ENCODE data around the gene ZBED4.

DNA sequence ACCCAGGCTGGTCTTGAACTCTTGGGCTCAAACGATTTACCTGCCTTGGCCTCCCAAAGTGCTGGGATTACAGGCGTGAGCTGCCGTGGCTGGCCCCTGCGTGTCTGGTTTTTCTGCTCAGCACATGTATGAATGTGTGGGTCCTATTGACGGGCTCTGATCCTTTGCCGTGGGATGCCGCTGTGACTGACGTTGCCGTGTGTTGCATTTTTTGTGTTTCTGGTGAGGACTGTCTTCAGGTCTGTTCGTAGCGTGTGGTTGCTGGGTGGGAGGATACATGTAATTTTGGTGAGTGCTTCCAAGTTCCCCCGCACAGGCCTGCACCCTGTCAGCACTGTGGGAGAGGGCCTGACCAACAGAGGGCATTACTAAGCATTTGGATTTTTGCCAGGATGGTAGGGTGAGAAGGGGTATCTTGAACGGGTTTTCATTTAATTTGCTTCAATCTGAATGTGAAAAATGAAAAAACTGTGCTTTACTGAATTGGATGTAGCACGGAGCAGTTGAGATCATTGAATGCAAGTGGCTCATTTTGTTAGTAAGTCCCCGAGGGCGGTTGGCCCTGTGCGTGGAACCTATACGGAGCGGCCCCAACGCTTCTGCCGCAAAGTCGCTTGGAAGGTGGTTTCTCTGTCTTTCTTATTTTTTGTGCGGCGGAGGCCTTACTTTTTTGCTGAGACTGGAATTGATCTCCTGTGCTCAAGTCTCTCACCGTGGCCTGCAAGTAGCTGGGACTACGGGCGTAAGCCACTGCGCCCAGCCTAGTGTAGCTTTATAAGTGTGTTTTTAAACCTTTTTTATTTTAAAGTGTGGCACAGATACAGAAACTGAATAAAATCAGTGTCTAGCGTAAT lies 8.2 kb downstream of the ZBED4 start:
- TF ChIP-seq POLR2A (IDR thresholded peaks at IDR 0.05; ENCODE audit: low read length) (no peak), GATA1 (IDR thresholded peaks at IDR 0.05; ENCODE audit: low read depth, low read length) (no peak)
